ENCODE measurements around the gene MCCC1. TPM values are rescaled to one million over a fixed set of nuclear protein-coding genes. Genes with fewer than 3 reads are reported as not detected.

Gene MCCC1
- total and polyA plus RNA-seq, 2 of the 4 experiments (the other 2 are of a cell fraction): 14.2 to 17.9 TPM

DNA sequence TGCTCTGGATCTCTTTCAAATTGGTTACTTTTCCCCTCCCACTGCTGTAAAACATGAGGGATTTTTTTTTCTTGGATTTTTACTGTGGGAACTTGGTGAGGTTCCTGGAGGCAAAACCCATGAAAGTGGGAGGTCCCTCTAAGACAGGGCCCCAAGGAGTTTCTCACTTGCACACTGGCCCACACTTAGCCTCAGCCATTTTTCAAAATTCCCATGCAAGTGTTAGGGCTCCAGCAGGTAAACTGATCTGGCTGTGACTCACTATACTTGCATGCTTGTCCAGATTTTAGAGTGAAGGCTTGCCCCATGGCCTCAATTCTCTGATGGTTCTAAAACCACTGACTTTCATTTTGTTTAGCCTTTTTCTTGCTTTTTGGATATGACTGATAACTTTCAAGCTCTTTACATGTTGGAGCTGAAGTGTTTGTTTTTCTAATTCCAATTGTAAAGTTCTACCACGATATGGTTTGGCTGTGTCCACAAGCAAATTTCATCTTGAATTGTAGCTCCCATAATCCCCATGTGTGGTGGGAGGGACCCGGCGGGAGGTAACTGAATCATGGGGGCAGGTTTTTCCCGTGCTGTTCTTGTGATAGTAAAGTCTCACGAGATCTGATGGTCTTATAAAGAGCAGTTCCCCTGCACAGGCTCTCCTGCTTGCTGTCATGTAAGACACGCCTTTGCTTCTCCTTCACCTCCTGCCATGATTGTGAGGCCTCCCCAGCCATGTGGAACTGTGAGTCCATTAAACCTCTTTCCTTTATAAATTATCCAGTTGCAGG lies 37.7 kb downstream of the MCCC1 start:
- no peaks in the 10 kb centered on the region for H3K9me1 ChIP-seq (ENCODE audit: insufficient read depth, low read length)
- H4K91ac ChIP-seq (ENCODE audit: insufficient read depth, low read depth, low read length): no peak overlapping the region
- H3K9ac ChIP-seq (ENCODE audit: low read depth, low read length): no peak overlapping the region
- H2AK9ac ChIP-seq (replicated peaks; ENCODE audit: low read depth, low read length, poor library complexity): no peak overlapping the region
- H3K27ac ChIP-seq (ENCODE audit: insufficient read depth, low read length): no peak overlapping the region
- no peaks in the 10 kb centered on the region for H3K27me3 ChIP-seq (ENCODE audit: control insufficient read depth, insufficient read depth, low read length)
- in situ Hi-C loops (cut with MboI; ENCODE audit: low sequenced_read_pairs): no loop called here
- H4K8ac ChIP-seq (ENCODE audit: low read depth in 2 of 2, low read length in 2 of 2): no peak overlapping the region
- WGBS, 2 experiments (ENCODE audit: extremely low coverage in 2 of 2, insufficient read length in 1 of 2): no CpG with 5 or more reads among the region's 6 CpGs
- H3K79me1 ChIP-seq (ENCODE audit: low read depth in 1 of 2, low read length in 2 of 2): no peaks in the 10 kb centered on the region
- H2AK5ac ChIP-seq (ENCODE audit: low read depth, low read length): no peak overlapping the region
- no peak overlapping the region for H4K5ac ChIP-seq (ENCODE audit: low read depth, low read length)
- H2BK20ac ChIP-seq (ENCODE audit: low read depth, low read length): no peak overlapping the region
- H3K9me3 ChIP-seq (ENCODE audit: control insufficient read depth, insufficient read depth, low read length): no peaks in the 10 kb centered on the region
- H3K23ac ChIP-seq (ENCODE audit: low read depth, low read length): no peak overlapping the region
- no peak overlapping the region for H3K4me3 ChIP-seq (ENCODE audit: insufficient read depth, low read depth, low read length)
- ATAC-seq (ENCODE audit: low read depth) (peak; percentile 89), DNase-seq (peak; percentile 66)
- H2BK5ac ChIP-seq (ENCODE audit: low read depth, low read length, poor library complexity, severe bottlenecking): no peak overlapping the region
- H2AFZ ChIP-seq (replicated peaks; ENCODE audit: low read length, poor library complexity): no peak overlapping the region
- CTCF ChIA-PET: no interaction called here
- H2BK120ac ChIP-seq (ENCODE audit: low read depth, low read length): no peak overlapping the region
- H3K36me3 ChIP-seq (ENCODE audit: control insufficient read depth, insufficient read depth, low read length): peaks cover 5% of the 10 kb centered on the region; the same call in 1 of the 2 replicates
- intact Hi-C loops (cut with micrococcal nuclease): no loop called here
- no peak overlapping the region for H3K56ac ChIP-seq (ENCODE audit: extremely low read depth, insufficient read depth, low read length)
- no peak overlapping the region for H3K18ac ChIP-seq (ENCODE audit: low read depth, low read length)
- no TSS peak for BruUV-seq (replicated peaks)
- no peak overlapping the region for H2BK15ac ChIP-seq (ENCODE audit: low read depth, low read length)
- H3K4me2 ChIP-seq (ENCODE audit: low read depth, low read length): no peak overlapping the region
- H3K14ac ChIP-seq (replicated peaks; ENCODE audit: low read depth, low read length): no peak overlapping the region
- POLR2A ChIA-PET (ENCODE audit: unreplicated experiment): no interaction called here
- H3K4me1 ChIP-seq (ENCODE audit: control insufficient read depth, insufficient read depth, low read length): no peaks in the 10 kb centered on the region; the same call in none of the 2 replicates
- no peaks in the 10 kb centered on the region for H4K20me1 ChIP-seq (ENCODE audit: insufficient read depth, low read length)
- TF ChIP-seq, protein P1, sequence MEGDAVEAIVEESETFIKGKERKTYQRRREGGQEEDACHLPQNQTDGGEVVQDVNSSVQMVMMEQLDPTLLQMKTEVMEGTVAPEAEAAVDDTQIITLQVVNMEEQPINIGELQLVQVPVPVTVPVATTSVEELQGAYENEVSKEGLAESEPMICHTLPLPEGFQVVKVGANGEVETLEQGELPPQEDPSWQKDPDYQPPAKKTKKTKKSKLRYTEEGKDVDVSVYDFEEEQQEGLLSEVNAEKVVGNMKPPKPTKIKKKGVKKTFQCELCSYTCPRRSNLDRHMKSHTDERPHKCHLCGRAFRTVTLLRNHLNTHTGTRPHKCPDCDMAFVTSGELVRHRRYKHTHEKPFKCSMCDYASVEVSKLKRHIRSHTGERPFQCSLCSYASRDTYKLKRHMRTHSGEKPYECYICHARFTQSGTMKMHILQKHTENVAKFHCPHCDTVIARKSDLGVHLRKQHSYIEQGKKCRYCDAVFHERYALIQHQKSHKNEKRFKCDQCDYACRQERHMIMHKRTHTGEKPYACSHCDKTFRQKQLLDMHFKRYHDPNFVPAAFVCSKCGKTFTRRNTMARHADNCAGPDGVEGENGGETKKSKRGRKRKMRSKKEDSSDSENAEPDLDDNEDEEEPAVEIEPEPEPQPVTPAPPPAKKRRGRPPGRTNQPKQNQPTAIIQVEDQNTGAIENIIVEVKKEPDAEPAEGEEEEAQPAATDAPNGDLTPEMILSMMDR (conservative IDR thresholded peaks at IDR 0.05; ENCODE audit: low read depth, low read length): no peak
- TF ChIP-seq MXI1 (IDR thresholded peaks at IDR 0.05; ENCODE audit: borderline replicate concordance, low read depth, low read length) (no peak), ELK1 (IDR thresholded peaks at IDR 0.05; ENCODE audit: borderline replicate concordance, low read depth, low read length) (no peak), NFE2L2 (IDR thresholded peaks at IDR 0.05; ENCODE audit: low read depth, low read length) (no peak), CEBPB (IDR thresholded peaks at IDR 0.05; ENCODE audit: low read depth, low read length) (no peak), RCOR1 (IDR thresholded peaks at IDR 0.05; ENCODE audit: insufficient replicate concordance, low read length) (no peak)
- H3K4ac ChIP-seq (ENCODE audit: low read depth, low read length): no peak overlapping the region
- dilution Hi-C loops (cut with HindIII; ENCODE audit: low sequenced_read_pairs, unreplicated experiment): no loop called here
